AG08396 (cell line): ENCODE results near the gene TANK.
"Not testable (repeated sequence)": the region's sequence is repeated elsewhere in the genome, so short reads cannot be mapped to it uniquely, and the experiment has no call there.

ENCODE experiments used
- DNase-seq: peaks from one replicate; pipeline ENCODE4 v3.0.0; 2012; ENCODE audit warnings: low spot score, mixed read lengths

TANK gene

DNA sequence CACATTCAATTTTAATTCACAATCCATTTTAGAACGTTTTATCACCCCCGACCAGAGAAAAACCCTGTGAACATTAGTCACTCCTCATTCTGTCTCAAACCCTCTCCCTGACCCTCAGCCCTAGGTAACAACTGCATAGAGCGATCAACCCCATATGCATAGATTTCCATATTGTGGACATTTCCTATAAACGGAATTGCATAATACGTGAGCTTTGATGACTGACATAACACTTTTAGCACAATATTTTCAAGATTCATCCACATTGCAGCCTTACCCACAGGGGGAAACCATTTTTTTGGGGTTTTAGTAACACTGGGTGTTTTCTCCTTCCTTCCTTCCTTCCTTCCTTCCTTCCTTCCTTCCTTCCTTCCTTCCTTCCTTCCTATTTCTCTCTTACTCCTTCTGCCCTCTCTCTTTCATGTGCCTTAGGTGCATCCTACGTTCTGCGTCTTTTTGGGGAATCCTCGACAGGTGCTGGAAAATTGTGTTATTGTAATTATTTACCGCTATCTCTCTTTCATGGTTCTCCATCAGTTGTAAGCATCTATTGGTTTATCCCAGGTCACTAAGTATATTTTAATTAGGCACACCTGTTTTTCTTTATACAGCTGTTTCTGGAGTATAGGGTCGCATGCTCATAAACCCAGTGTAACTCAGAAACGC is 118.5 kb downstream of the TANK start:
- DNase-seq, result peak; percentile 52

- not testable (repeated sequence) for DNase-seq
These were observed 119.1 kb downstream of the TANK start for GRCh38 chr2:161279230-161279815.

- not testable (repeated sequence) for DNase-seq
These were observed 120.7 kb downstream of the TANK start for GRCh38 chr2:161280906-161281323.

GRCh38 chr2:161281615-161282310 is 121.5 kb downstream of the TANK start:
- DNase-seq, result not testable (repeated sequence)

DNA sequence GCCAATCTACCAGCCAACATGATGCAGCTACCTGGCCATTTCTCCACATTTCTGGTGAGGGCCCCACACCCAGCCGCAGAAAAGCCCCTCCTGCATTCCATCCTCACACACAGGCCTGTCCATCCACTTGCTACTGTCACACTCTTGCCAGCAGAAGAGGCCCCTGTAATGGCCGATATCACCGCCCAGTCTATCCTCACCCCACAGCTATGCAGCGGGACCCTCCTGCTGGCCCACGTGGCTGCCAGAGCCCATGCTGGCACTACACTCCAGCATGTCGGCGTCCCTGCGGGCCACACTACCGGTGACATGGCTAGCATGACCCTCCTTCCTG is 122.0 kb downstream of the TANK start:
- DNase-seq, result not testable (repeated sequence)

DNA sequence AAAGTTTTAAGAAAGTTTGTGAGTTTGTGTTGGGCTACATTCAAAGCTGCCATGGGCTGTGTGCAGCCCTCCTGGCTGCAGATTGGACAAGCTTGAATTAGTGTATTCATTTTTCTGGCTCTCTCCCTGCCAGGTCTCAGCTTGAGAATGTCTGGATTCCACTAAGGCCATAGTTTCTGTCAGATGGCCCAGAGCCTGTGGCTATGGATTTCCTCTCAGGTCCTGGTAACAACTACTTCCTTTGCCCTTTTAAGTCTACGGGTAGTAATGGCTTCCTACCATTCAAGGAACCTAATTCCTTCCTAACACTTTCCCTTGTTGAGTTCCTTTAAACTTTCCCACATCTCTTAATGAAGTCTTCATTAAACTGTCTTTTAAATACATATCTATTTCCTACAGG is 123.7 kb downstream of the TANK start:
- DNase-seq, result peak; percentile 2
